HuH-7 (cell line): ENCODE results near the gene ZNF225.
"Not testable (repeated sequence)": the region's sequence is repeated elsewhere in the genome, so short reads cannot be mapped to it uniquely, and the experiment has no call there.

Experiments used
- DNase-seq: peaks from one replicate; pipeline ENCODE4 v3.0.0; 2011; ENCODE audit warnings: low spot score

The ZNF225 gene

GRCh38 chr19:44113138-44113783 lies at the start of gene ZNF225:
Gene ZNF225, plus strand, starts transcription at chr19:44113399. Its CDS starts 2,429 bp downstream, at chr19:44115828.
- DNase-seq: peak; percentile 79

GRCh38 chr19:44066305-44066704 lies 46.9 kb upstream of the ZNF225 start:
- DNase-seq: no peak

DNA sequence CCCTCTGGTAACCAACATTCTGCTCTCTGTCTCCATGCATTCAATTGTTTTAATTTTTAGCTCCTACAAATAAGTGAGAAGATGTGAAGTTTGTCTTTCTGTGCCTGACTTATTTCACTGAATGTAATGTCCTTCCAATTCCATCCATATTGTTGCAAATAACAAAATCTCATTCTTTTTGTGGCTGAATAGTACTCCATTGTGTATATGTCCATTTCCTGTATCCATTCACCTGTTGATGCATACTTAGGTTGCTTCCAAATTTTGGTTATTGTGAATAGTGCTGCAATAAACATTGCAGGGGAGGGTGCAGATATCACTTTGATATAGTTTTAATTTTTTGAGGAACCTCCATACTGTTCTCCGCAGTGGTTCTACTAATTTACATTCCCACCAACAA lies 43.8 kb upstream of the ZNF225 start:
- DNase-seq: no peak

- peak; percentile 84 for DNase-seq
Observed at GRCh38 chr19:44071824-44072542, 41.2 kb upstream of the ZNF225 start, which contains the start of gene ZNF284. Gene ZNF284, plus strand, starts transcription at chr19:44072159. Its CDS starts 4,231 bp downstream, at chr19:44076390.

DNA sequence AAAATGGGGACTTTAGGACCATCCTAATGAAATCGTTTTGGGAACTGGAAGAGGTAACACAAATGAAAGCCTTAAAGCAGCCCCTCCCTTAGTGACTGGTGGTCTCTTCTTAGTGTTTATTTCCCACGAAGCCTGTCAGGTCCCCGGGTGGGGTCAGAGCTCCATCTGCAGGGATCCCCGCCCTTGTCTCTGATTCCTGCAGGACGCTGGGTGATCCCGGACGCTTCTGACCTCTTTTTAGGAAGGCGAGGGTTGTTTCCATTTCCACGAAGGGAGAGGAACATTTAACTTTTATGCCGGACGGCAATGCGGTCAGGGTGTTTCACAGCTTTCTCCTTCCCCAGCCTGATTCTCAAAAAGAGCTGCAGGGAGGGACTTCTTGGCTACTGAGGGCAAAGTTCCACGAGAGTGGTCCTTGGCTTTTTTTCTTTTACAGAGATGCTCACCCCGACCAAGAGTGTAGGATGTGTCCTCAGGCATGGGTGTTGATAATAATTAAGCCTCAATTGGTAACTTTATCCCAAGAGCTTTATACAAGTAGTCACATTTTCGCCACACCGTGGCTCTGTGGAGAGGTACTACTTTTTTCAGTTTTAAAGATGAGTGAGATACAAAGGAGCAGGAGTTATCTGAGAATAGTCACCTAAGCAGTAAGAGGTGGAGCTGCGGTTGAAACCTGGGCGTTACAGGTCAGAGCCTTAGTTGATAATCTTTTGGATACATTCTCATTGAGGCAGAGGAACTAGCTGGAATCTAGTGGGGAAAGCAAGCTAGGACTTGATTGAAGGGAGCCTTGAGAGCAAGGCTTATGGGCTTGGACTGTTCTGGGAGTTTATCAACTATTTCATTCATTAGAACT lies 40.4 kb upstream of the ZNF225 start:
- no peak for DNase-seq

- DNase-seq: no peak
Observed at GRCh38 chr19:44076325-44076724, 36.9 kb upstream of the ZNF225 start.

DNA sequence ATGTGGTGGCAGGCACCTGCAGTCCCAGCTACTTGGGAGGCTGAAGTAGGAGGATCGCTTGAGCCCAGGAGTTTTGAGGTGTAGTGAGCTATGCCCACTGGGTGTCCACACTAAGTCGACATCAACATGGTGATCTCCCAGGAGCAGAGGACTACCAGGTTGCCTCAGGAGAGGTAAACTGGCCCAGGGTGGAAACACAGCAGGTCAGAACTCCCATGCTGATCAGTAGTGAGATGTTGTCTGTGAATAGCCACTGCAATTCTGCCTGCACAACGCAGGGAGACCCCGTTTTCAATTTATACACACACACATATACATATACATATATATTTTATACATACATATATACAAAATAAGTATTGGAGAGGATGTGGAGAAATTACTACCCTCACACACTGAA lies 21.1 kb upstream of the ZNF225 start:
- no peak for DNase-seq

DNA sequence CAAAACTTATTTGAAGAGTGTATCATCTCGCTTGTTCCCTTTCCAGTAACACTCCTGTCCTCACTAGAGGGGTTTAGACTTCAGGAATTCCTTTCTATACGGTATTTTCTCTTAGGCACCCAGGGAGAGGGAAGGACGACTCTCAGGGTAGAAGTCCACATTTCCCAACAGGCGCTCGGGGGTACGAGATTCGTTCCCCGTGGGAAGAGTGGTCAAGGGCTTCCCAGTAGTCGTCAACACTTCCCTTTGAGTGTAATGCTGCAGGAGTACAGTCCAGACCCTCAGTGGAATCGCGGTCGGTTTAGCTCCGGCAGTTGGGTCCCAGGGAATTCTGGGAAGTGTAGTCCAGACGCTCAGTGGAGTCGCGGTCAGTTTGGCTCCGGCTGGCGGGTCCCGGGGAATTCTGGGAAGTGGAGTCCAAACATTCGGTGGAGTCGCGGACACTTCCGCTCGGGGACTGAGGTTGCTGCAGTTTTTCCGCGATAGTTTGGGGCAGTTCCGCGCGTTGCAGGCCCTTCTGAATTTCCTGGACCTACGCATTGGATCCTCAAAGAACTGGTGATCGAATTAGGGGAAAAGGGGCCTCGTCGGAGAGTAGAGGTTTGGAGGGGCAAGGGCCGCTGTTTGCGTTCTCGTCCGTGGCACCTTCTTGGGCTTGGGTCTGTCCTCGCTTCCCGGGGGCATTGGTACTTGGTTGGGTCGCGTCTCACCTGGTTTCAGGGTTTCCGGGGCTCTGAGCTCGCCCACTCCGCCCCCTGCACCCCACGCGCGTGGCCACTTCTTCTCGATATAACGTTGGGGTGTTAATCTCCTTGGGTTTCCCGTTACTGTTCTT lies 19.1 kb upstream of the ZNF225 start, which contains the start of gene ZNF224:
Gene ZNF224, plus strand, starts transcription at position 431 of the 835 bp plus-strand sequence. CDS start 3,513 bp downstream, outside the sequence.
- DNase-seq: peak; percentile 78

GRCh38 chr19:44107751-44108150 lies 5.4 kb upstream of the ZNF225 start:
- DNase-seq: no peak

GRCh38 chr19:44109458-44109857 lies 3.7 kb upstream of the ZNF225 start:
- no peak for DNase-seq

DNA sequence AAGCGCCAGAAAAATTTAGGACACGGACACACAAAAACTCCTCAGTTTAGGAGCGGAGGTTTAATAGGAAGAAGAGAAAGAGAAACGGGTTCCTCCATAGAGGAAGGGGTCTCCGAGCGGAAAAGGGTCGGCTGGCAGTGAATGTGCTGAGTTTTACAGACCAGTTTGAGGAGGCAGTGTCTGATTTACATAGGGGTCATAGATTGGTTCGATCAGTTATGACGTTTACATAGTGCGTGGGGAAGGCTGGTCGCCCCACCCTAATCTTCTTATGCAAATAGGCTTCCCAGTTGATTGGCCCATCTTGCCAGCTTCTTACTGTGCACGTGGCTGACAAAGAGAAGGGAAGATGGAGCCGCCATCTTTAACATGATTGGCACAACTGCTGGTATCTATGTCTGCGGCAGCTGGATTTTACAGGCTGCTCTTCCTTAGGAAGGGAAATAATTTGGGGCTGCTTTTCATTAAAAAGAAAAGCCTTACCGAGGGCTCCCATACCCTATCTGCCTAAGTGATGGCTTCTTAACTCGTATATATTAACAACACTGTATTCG lies 1.2 kb upstream of the ZNF225 start:
- DNase-seq: no peak

- no peak for DNase-seq
Observed at GRCh38 chr19:44112802-44113137, 429 bp upstream of the ZNF225 start.

GRCh38 chr19:44113784-44114390 lies 688 bp downstream of the ZNF225 start:
- no peak for DNase-seq

GRCh38 chr19:44121162-44121561 lies 8.0 kb downstream of the ZNF225 start:
- DNase-seq: not testable (repeated sequence)

DNA sequence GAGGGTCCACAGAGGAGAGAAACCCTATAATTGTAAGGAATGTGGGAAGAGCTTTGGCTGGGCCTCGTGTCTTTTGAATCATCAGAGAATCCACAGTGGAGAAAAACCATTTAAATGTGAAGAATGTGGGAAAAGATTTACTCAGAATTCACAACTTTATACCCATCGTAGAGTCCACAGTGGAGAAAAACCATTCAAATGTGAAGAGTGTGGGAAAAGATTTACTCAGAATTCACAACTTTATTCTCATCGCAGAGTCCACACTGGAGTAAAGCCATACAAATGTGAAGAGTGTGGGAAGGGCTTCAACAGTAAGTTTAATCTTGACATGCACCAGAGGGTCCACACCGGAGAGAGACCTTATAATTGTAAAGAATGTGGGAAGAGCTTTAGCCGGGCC lies 18.8 kb downstream of the ZNF225 start:
- no peak for DNase-seq

DNA sequence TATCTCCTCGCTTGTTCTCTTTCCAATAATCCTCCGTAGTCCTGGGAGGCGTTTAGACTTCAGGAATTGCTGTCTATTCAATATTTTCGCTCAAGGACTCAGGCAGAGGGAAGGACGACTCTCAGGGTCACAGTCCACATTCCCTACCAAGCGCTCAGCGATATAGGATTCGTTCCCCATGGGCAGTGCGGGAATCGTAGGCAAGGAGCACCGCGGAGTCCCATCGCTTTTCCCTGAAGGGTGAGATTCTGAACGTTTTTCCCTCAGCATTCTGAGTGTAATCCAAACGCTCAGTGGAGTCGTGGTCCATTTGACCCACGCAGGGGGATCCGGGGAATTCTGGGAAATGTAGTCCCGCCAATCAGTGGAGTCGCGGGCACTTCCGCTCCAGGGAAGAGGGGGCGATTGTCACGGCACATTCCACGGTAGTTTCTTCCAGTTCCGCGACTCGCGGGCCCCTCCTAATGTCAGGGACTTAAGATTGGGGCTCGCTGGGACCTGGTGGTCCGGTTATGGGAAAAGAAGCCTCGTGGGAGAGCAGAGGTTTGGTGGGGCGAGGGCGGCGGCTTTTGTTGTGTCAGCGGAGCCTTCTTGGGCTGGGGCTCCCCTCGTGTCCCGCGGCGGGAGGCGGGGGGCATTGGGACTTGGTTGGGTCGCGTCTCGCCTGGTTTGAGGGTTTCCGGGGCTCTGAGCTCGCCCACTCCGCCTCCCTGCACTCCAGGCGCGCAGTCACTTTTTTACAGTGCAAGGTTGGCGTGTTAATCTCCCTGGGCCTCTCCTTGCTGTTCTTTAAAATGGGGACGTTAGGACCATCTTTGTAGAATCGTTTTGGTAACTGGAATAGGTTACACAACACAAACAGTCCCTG lies 28.2 kb downstream of the ZNF225 start, which contains the start of gene ZNF234:
Gene ZNF234, plus strand, starts transcription at position 364 of the 868 bp plus-strand sequence. CDS start 3,079 bp downstream, outside the sequence.
- DNase-seq: peak; percentile 80

- no peak for DNase-seq
Observed at GRCh38 chr19:44142059-44142433, 28.8 kb downstream of the ZNF225 start.

GRCh38 chr19:44149776-44150175 lies 36.6 kb downstream of the ZNF225 start:
- no peak for DNase-seq

DNA sequence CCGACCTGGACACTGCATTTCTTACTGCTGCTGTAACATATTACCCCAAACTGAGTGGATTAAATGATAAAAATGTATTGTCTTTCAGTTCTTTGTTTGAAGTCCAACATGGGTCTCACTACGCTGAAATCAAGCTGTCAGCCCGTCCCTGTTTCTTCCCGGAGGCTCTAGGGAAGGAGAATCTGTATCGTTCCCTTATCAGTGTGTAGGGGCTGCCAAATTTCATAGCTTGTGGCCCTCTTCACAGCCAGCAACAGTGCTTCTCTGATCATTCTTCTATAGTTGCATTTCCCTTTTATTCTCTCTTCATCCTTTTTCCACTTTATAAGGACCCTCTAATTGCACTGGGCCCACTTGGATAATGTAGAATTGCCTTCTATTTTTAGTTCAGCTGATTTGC lies 38.3 kb downstream of the ZNF225 start:
- no peak for DNase-seq

DNA sequence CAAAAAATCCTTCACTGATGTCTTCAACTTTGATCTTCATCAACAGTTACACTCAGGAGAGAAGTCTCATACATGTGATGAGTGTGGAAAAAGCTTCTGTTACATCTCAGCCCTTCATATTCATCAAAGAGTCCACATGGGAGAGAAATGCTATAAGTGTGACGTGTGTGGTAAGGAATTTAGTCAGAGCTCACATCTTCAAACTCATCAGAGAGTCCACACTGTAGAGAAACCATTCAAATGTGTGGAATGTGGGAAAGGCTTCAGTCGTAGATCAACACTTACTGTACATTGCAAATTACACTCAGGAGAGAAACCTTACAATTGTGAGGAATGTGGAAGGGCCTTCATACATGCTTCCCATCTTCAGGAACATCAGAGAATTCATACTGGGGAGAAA lies 43.3 kb downstream of the ZNF225 start:
- DNase-seq: no peak
